Activated B cell treated with CpG ODN at 0.5 μM for 24 hours (primary cell): ENCODE data around the gene FOXO3. TPM values are rescaled to one million over a fixed set of nuclear protein-coding genes. Genes with fewer than 3 reads are reported as not detected.

Experiments used
- ATAC-seq: fragments of 200-7000 bp; cut with Tn5 transposase; one replicate; pipeline ENCODE4 v1.10.0; 2021; ENCODE audit warnings: low read depth, mild to moderate bottlenecking, moderate library complexity
- CTCF ChIA-PET: fragments of 350-600 bp; sonication (Branson Sonifier 250); formaldehyde crosslinking; loops from one replicate; lab custom pipeline; 2021; ENCODE audit warnings: antibody characterized with exemption; lab: Charles Lee
- POLR2A ChIA-PET: fragments of 350-600 bp; sonication (Branson Sonifier 250); formaldehyde crosslinking; loops from one replicate; lab custom pipeline; 2021; ENCODE audit warnings: antibody characterized with exemption; lab: Charles Lee
- DNase-seq: peaks from one replicate; pipeline ENCODE4 v3.0.0; 2022
- H3K27ac Mint-ChIP-seq: one replicate; pipeline ENCODE4 v1.8.0; 2020; ENCODE audit warnings: mixed read lengths
- H3K27me3 Mint-ChIP-seq: one replicate; pipeline ENCODE4 v1.8.0; 2021; ENCODE audit warnings: mixed read lengths
- H3K36me3 Mint-ChIP-seq: one replicate; pipeline ENCODE4 v1.8.0; 2021; ENCODE audit warnings: low read depth, mixed read lengths
- H3K4me1 Mint-ChIP-seq: one replicate; pipeline ENCODE4 v1.8.0; 2021; ENCODE audit warnings: mixed read lengths
- H3K4me3 Mint-ChIP-seq: one replicate; pipeline ENCODE4 v1.8.0; 2020; ENCODE audit warnings: mild to moderate bottlenecking, mixed read lengths
- H3K9me3 Mint-ChIP-seq: one replicate; pipeline ENCODE4 v1.8.0; 2020; ENCODE audit warnings: mixed read lengths
- intact Hi-C: fragments of 100-400 bp; cut with micrococcal nuclease; formaldehyde crosslinking; loops from one replicate; pipeline ENCODE4 v1.15.1; 2024
- total RNA-seq: library from RNA; stranded (reverse); gene quantifications from 2 replicates; pipeline ENCODE4 v1.2.3, GENCODE V29; 2022
- TF ChIP-seq, protein P1 (sequence below): fragments of 200-600 bp; IDR thresholded peaks from one replicate; pipeline ENCODE4 v1.8.0; 2022; ENCODE audit warnings: antibody characterized with exemption, mild to moderate bottlenecking

FOXO3 gene
- total RNA-seq, 1 donor from 2014 or later, result 9.4 TPM

- Mint-ChIP-seq H3K9me3 (no peaks in the 10 kb centered on the region), H3K4me1 (peaks cover 71% of the 10 kb centered on the region), H3K4me3 (no peak overlapping the region), H3K27me3 (no peaks in the 10 kb centered on the region), H3K36me3 (no peaks in the 10 kb centered on the region), H3K27ac (no peak overlapping the region)
- TF ChIP-seq, protein P1, sequence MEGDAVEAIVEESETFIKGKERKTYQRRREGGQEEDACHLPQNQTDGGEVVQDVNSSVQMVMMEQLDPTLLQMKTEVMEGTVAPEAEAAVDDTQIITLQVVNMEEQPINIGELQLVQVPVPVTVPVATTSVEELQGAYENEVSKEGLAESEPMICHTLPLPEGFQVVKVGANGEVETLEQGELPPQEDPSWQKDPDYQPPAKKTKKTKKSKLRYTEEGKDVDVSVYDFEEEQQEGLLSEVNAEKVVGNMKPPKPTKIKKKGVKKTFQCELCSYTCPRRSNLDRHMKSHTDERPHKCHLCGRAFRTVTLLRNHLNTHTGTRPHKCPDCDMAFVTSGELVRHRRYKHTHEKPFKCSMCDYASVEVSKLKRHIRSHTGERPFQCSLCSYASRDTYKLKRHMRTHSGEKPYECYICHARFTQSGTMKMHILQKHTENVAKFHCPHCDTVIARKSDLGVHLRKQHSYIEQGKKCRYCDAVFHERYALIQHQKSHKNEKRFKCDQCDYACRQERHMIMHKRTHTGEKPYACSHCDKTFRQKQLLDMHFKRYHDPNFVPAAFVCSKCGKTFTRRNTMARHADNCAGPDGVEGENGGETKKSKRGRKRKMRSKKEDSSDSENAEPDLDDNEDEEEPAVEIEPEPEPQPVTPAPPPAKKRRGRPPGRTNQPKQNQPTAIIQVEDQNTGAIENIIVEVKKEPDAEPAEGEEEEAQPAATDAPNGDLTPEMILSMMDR, result no peak
- DNase-seq (no peak), ATAC-seq (no peak)
- CTCF ChIA-PET, result no interaction called here
- POLR2A ChIA-PET, result no interaction called here
- intact Hi-C loops, result no loop called here
Observed at GRCh38 chr6:108594151-108594550, 33.4 kb downstream of the FOXO3 start.

GRCh38 chr6:108594640-108595039 lies 33.9 kb downstream of the FOXO3 start:
- ATAC-seq (no peak), DNase-seq (no peak)
- POLR2A ChIA-PET, result interaction anchor here (0.6 kb wide), 1 partner anchor 1741 kb away, joined by 12 read pairs; no protein-coding TSS in a partner anchor
- TF ChIP-seq, protein P1, result no peak
- CTCF ChIA-PET, result no interaction called here
- intact Hi-C loops, result no loop called here
- Mint-ChIP-seq H3K27ac (no peak overlapping the region), H3K4me1 (peaks cover 67% of the 10 kb centered on the region), H3K27me3 (no peaks in the 10 kb centered on the region), H3K9me3 (no peaks in the 10 kb centered on the region), H3K36me3 (no peaks in the 10 kb centered on the region), H3K4me3 (no peak overlapping the region)

DNA sequence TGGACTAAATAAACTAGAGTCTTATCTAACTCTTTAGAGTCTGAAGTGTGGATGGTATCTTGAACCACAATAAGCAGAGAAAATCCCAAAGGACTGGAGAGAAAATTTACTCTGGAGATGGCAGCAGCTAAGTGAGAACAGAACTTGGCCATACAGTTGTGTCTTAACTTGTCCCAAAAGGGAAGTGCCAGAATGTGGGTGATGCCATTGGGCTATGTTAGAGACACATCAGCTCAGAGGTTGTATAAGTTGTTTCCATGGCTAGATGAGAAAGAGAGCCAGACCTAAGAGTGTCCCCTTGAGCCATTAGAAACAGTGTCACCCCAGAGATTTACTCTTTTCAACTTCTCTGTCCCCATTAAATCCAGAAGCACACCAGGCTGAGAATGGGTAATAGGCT lies 36.2 kb downstream of the FOXO3 start:
- Mint-ChIP-seq H3K36me3 (peaks cover 2% of the 10 kb centered on the region), H3K27ac (no peak overlapping the region), H3K9me3 (no peaks in the 10 kb centered on the region), H3K27me3 (no peaks in the 10 kb centered on the region), H3K4me1 (peaks cover 45% of the 10 kb centered on the region), H3K4me3 (no peak overlapping the region)
- DNase-seq, result no peak
- TF ChIP-seq, protein P1, result no peak
- intact Hi-C loops, result no loop called here
- ChIA-PET CTCF (no interaction called here), POLR2A (interaction anchor here (1.7 kb wide), 1 partner anchor 39 kb away, joined by 4 read pairs; no protein-coding TSS in a partner anchor)
- ATAC-seq, result no peak

GRCh38 chr6:108597572-108598304 lies 37.0 kb downstream of the FOXO3 start:
- intact Hi-C loops, result loop anchor here (1.0 to 2.0 kb wide), 2 partner anchors 21 to 31 kb away; no protein-coding TSS in a partner anchor
- Mint-ChIP-seq H3K36me3 (peaks cover 3% of the 10 kb centered on the region), H3K9me3 (no peaks in the 10 kb centered on the region), H3K4me3 (no peak overlapping the region), H3K27me3 (no peaks in the 10 kb centered on the region), H3K27ac (peak overlapping the region; percentile 54), H3K4me1 (peaks cover 40% of the 10 kb centered on the region)
- TF ChIP-seq, protein P1, result no peak
- no peak for DNase-seq
- CTCF ChIA-PET, result interaction anchor here (1.5 kb wide), 1 partner anchor 31 kb away, joined by 3 read pairs; no protein-coding TSS in a partner anchor
- POLR2A ChIA-PET, result interaction anchor here (0.8 to 1.7 kb wide), 3 partner anchors 9 to 39 kb away, joined by 4 read pairs; no protein-coding TSS in a partner anchor
- ATAC-seq, result no peak

DNA sequence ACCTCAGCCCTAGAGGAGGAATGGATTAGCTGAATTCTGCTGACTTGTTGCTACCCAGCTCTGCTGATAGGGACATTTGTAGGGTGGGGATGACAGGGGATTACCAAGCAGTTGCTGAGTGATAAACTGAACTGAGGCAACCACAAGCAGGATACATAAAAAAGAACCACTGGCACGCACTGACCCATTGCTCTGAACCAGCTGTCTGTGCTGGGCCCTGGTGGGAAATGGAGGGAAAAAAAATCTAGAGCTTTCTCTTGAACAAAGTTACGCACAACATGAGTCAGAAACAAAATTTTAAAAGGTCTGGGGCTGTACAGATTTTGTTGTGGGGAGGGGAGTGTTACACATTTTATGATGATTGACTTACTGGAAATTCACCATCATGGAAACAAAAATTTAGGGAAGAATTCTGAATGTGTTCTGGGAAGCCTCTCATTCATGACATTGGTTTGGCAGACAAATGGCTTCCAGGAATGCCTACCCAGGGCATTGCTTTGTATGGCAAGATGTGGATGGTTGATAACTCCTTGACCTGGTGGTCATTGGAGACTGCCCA lies 37.7 kb downstream of the FOXO3 start:
- DNase-seq, result no peak
- peaks cover 3% of the 10 kb centered on the region for H3K36me3 Mint-ChIP-seq
- no peaks in the 10 kb centered on the region for H3K27me3 Mint-ChIP-seq
- no peaks in the 10 kb centered on the region for H3K9me3 Mint-ChIP-seq
- ATAC-seq, result peak; percentile 77
- intact Hi-C loops, result loop anchor here (1.0 to 2.0 kb wide), 2 partner anchors 20 to 32 kb away; no protein-coding TSS in a partner anchor
- TF ChIP-seq, protein P1, result no peak
- ChIA-PET POLR2A (interaction anchor here (0.8 to 1.7 kb wide), 3 partner anchors 10 to 40 kb away, joined by 4 read pairs; no protein-coding TSS in a partner anchor), CTCF (interaction anchor here (1.5 kb wide), 1 partner anchor 32 kb away, joined by 3 read pairs; no protein-coding TSS in a partner anchor)
- no peak overlapping the region for H3K4me3 Mint-ChIP-seq
- H3K27ac Mint-ChIP-seq, result peak overlapping the region; percentile 54
- peaks cover 33% of the 10 kb centered on the region for H3K4me1 Mint-ChIP-seq
